ENCODE measurements around the gene TBCD. TPM values are rescaled to one million over a fixed set of nuclear protein-coding genes. Genes with fewer than 3 reads are reported as not detected.
"Not testable (repeated sequence)": the region's sequence is repeated elsewhere in the genome, so short reads cannot be mapped to it uniquely, and the experiment has no call there.

The TBCD gene
- total RNA-seq, 2 experiments from 2014 or later, result 74.5 to 76.9 TPM

DNA sequence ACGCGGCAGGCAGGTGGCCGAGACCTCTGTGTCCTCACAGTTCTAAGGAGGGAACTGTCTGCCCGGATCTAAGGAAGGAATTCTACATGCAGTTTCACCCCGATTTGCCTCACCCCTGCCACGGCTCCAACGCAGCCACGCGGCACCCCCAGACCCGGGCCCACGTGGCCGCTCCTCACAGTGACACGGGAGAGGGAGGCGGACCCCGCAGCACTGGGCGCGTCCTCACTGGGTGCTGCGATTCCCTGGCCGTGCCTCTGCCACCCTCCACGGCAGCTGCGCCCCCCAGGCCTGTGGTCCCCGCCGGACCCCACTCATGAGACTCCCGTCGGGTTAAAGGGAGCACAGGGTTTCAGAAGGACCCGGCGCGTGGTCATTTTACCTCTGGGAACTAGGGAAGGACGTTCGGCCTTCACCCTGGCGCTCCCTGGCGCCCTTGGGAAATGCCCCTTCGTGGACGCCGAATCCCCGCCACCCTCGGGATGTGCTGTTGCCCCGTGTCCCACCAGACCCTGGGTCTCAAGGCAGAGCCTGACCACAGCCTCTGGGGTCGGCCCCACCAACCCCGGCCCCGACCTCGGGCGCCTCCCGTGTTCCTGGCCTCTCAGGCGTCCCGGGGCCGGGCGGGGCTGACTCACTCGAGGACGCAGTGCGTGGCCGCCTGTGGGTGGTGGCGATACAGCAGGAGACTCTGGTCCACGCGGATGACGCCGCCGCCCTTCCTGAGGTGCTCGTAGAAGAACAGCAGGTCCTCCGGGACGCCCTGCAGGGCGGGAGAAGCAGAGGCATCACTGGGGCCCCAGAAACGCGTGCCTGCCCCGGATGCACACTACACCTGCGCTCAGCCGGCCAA, 208.8 kb downstream of the TBCD start:
- DNase-seq, result no peak
- H3K4me3 Mint-ChIP-seq, result no peak overlapping the region
- peaks cover 3% of the 10 kb centered on the region for H3K4me1 Mint-ChIP-seq
- H3K36me3 Mint-ChIP-seq, result peaks cover 9% of the 10 kb centered on the region
- H3K27me3 Mint-ChIP-seq, result no peaks in the 10 kb centered on the region
- no peak overlapping the region for H3K27ac Mint-ChIP-seq
- H3K9me3 Mint-ChIP-seq, result no peaks in the 10 kb centered on the region

DNA sequence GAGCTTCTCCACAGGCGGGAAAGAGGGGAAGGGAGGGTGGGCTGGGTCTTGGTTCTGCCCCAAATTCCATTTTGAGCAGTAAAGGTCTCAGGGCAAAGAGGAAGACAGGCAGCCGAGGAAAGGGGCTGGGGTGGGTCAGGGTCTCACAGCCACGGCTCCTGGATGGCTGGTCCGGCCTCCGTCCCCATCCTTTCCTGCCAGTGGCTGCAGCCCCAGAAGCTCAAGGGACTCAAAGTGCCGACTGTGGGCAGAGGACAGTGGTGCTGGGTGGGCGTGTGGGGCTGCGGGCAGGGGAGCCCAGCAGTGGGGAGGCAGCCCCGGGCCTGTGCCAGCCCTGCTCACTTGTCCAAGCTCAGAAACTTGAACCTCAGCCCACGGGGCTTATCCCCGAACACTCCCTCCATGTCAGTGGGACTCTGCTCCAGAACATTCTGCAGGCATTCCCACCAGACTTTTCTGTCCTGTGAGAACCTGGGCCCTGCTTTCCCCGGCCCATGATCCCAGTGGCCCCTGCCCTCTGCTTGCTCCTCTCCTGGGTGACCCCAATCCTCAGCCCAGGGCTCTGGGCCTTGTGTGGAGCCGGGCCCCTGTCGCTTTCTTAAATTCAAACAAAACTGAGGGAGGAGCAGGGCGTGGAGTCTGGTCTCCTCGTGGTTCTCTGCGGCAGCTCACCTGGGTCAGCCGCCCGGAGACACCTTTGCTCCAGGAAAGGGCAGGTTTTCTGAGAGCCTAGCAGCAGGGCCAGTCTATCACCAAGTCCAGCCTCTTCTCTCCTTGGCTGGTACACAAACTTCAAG, 209.7 kb downstream of the TBCD start:
- Mint-ChIP-seq H3K27ac (no peak overlapping the region), H3K27me3 (no peaks in the 10 kb centered on the region), H3K36me3 (peaks cover 5% of the 10 kb centered on the region), H3K9me3 (no peaks in the 10 kb centered on the region), H3K4me1 (peaks cover 3% of the 10 kb centered on the region), H3K4me3 (no peak overlapping the region)
- DNase-seq, result no peak

DNA sequence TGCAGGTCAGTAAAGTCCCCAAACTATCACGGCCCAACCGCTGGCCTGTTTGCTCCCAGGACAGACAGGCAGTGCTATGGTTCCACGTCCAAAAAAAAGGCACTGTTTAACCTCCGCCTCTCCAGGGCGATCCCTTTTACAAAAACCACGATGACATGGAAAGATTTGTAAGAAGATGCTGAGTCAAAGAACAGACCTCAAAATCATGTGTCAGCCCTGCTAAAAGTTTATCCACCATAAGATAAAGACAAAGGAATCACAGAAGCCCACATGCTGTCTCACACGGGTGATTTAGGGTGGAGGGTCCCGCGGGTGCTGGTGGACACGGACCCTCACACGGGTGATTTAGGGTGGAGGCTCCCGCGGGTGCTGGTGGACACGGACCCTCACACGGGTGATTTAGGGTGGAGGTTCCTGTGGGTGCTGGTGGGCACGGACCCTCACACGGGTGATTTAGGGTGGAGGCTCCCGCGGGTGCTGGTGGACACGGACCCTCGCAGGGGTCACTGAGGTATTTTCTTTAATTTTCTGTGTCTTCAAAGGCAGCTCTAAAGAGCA, 210.4 kb downstream of the TBCD start:
- H3K27me3 Mint-ChIP-seq, result no peaks in the 10 kb centered on the region

DNA sequence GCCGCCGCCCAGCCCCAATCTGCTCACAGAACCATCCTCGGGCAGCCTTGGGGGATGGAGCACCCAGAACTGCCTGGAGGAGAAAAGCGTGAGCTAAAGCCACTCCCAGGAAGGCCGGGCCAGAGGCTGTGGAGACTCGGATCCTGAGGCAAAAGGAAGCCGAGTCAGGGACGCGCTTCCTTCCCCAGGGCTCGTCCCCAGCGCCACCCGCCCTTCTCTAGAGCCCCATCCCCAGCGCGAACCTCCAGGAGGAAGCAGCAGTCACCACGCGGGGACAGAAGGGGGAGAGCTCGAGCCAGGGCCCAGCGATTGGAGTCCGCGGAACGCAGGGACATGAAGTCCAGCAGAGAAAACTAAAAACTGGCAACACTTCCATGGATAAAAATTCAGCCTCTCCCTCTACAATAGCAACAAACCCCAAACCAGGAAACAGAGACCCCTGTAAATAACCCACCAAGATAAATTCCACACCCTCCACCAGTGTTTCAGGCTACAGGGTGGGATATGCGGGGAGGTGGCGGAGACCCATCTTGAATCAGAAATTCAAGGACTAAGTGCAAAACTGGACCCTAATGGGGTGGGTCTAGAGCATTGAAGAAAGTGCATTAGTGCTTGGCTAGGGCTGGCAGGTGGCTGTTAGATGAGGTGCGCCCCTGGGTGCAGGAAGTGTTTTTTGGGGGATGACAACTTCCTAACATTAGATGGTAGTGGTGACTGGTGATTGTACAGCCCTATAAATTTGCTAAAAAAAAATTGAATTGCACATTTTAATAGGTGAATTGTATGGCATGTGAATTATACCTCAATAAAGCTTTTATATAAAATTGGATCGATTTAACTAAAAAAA, 211.5 kb downstream of the TBCD start:
- DNase-seq, result peak; percentile 30
- peaks cover 5% of the 10 kb centered on the region for H3K36me3 Mint-ChIP-seq

More for the DNA sequence above, 210.4 kb downstream of the TBCD start:
- DNase-seq, result no peak
- peaks cover 3% of the 10 kb centered on the region for H3K4me1 Mint-ChIP-seq
- peaks cover 5% of the 10 kb centered on the region for H3K36me3 Mint-ChIP-seq
- no peak overlapping the region for H3K4me3 Mint-ChIP-seq
- no peak overlapping the region for H3K27ac Mint-ChIP-seq
- H3K9me3 Mint-ChIP-seq, result no peaks in the 10 kb centered on the region

DNA sequence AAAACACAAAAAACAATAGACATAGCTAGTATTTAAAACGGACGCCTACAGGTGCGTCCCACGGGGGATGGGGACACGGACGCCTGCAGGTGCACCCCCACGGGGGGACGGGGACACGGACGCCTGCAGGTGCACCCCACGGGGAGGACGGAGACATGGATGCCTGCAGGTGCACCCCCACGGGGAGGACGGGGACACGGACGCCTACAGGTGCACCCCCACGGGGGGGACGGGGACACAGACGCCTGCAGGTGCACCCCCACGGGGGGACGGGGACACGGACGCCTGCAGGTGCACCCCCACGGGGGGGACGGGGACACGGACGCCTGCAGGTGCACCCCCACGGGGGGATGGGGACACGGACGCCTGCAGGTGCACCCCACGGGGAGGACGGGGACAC, 212.6 kb downstream of the TBCD start:
- not testable (repeated sequence) for DNase-seq, H3K4me1 Mint-ChIP-seq, H3K9me3 Mint-ChIP-seq, H3K27me3 Mint-ChIP-seq, H3K36me3 Mint-ChIP-seq, H3K4me3 Mint-ChIP-seq, H3K27ac Mint-ChIP-seq

More for the DNA sequence above, 211.5 kb downstream of the TBCD start:
- H3K4me1 Mint-ChIP-seq, result peaks cover 3% of the 10 kb centered on the region
- no peaks in the 10 kb centered on the region for H3K27me3 Mint-ChIP-seq
- no peaks in the 10 kb centered on the region for H3K9me3 Mint-ChIP-seq
- no peak overlapping the region for H3K27ac Mint-ChIP-seq
- H3K4me3 Mint-ChIP-seq, result no peak overlapping the region

DNA sequence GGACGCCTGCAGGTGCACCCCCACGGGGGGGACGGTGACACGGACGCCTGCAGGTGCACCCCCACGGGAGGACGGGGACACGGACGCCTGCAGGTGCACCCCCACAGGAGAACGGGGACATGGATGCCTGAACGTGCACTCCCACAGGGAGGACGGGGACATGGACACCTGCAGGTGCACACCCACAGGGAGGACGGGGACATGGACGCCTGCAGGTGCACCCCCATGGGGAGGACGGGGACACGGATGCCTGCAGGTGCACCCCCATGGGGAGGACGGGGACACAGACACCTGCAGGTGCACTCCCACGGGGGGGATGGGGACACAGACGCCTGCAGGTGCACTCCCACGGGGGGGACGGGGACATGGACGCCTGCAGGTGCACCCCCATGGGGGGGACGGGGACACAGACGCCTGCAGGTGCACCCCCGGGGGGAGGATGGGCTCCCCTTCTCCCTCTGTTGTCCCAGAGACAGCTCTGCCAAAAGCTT, 213.0 kb downstream of the TBCD start:
- no peak for DNase-seq
- Mint-ChIP-seq H3K36me3 (no peaks in the 10 kb centered on the region), H3K4me3 (no peak overlapping the region), H3K27me3 (no peaks in the 10 kb centered on the region), H3K4me1 (peaks cover 3% of the 10 kb centered on the region), H3K27ac (no peak overlapping the region), H3K9me3 (no peaks in the 10 kb centered on the region)

DNA sequence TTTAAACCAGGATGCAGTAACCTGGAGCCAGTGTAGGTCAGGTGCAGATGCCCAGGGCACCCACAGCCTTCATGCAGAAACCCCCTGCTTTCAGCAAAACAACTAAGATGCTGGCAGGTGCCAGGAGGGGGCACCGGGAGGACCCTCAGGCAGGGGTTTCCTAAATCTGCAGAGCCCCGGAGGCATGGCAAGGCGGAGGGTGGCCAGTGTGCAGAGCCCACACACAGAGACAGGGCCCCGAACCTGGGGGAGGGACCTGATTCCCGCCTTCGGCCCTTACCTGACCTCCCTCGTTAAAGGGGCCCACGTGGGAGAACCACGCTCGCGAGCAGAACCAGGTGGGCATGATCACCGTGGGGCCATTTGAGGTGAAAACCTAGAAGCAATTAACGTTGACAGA, 213.5 kb downstream of the TBCD start:
- Mint-ChIP-seq H3K36me3 (no peaks in the 10 kb centered on the region), H3K4me1 (peaks cover 3% of the 10 kb centered on the region), H3K9me3 (no peaks in the 10 kb centered on the region), H3K27ac (no peak overlapping the region), H3K4me3 (no peak overlapping the region), H3K27me3 (no peaks in the 10 kb centered on the region)
- no peak for DNase-seq

DNA sequence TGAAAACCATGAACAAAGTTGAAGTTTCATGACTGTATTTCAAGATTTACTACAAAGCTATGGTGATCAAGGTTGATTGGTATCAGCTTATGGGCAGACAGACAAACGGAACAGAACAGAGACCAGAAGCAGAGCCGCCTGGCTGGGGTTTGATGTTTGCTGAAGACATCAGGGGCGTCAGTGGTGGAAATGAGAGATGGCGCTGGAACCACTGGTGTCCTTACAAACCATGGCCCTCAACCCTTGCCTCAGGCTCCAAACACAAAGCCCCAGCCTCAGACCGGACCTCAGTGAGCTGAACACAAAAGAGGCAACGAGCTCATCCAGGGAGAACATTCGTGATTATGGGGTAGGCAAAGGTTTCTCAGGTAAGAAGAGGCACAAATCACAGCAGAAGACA, 214.6 kb downstream of the TBCD start:
- no peaks in the 10 kb centered on the region for H3K9me3 Mint-ChIP-seq
- peaks cover 3% of the 10 kb centered on the region for H3K4me1 Mint-ChIP-seq
- H3K36me3 Mint-ChIP-seq, result peaks cover 3% of the 10 kb centered on the region
- H3K4me3 Mint-ChIP-seq, result no peak overlapping the region
- no peak for DNase-seq
- H3K27me3 Mint-ChIP-seq, result no peaks in the 10 kb centered on the region
- H3K27ac Mint-ChIP-seq, result no peak overlapping the region

DNA sequence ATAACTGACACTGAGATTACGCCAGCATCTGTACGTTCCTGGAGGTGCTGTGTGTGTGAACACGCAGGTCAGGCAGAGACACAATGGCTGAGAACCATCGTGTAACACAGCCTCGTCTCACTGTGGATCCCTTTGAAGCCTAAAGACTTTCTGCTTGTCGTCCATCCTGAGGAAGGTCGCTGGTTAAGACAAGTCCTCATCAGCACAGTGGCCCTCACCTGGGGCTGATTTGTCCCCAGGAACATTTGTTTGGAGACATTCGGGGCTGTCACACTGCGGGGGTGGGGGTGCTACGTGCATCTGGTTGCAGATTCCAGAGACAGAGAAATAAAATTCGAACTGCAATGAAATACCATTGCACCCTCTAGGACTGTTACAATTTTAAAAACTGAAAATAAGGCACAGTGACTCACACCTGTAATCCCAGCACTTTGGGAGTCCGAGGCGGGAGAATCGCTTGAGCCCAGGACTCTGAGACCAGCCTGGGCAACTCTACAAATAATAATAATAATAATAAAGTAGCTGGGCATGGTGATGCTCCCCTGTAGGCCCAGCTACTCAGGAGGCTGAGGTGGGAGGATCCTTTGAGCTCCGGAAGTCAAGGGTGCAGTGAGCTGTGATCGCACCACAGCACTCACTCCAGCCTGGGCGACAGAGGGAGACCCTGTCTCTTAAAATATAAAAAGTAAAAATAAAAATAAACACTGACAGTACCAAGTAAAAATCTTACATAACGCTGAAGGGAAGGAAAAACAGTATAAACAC, 215.6 kb downstream of the TBCD start:
- H3K27me3 Mint-ChIP-seq, result no peaks in the 10 kb centered on the region
- no peak overlapping the region for H3K27ac Mint-ChIP-seq
- H3K4me1 Mint-ChIP-seq, result peaks cover 3% of the 10 kb centered on the region
- no peaks in the 10 kb centered on the region for H3K9me3 Mint-ChIP-seq
- no peak for DNase-seq
- peaks cover 3% of the 10 kb centered on the region for H3K36me3 Mint-ChIP-seq
- no peak overlapping the region for H3K4me3 Mint-ChIP-seq

DNA sequence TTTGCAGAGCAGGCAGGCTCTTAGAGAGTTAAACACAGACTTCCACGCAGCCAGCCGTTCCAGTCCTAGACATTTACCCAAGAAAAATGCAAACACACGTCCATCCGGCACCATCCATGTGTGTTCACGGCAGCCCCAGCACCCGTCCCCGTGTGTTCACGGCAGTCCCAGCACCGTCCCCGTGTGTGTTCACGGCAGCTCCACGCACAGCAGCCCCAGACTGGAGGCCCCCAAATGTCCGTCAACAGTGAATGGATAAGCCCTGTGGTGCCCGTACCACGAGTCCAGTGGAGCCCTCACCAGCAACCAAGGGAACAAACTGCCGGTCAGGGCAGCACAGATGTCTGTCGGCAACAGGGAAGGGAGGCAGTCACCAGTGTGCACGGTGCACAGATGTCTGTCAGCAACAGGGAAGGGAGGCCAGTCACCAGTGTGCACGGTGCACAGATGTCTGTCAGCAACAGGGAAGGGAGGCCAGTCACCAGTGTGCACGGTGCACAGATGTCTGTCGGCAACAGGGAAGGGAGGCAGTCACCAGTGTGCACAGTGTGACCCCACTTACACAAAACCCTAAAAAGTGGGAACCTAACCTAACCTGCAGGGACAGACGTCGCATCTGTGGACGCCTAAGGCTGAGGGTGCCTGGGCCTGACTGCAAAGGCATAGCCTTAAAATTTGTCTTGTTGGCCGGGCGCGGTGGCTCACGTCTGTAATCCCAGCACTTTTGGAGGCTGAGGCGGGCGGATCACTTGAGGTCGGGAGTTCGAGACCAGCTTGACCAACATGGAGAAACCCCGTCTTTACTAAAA, 216.4 kb downstream of the TBCD start:
- not testable (repeated sequence) for H3K36me3 Mint-ChIP-seq, H3K9me3 Mint-ChIP-seq, H3K27ac Mint-ChIP-seq, DNase-seq, H3K27me3 Mint-ChIP-seq, H3K4me1 Mint-ChIP-seq, H3K4me3 Mint-ChIP-seq

DNA sequence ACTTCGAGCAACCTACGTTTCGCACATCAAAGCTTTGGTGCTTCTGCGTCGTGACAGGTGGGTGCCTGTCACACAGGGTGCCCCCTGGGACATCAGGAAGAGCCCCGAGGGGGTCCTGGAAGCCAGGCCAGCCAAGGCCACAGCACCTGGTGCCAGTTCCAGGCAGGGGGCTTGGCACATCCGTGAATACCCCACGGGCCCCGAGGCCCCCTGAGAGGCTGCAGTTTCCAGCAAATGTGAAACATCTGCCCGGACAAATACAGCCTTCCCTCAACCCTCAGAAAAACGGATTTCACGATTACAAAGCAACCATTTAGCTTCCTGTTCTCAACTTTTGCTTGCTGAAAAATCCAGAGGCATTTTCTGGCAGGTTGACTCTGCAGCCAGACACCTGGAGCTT, 218.2 kb downstream of the TBCD start:
- no peak overlapping the region for H3K4me3 Mint-ChIP-seq
- no peaks in the 10 kb centered on the region for H3K4me1 Mint-ChIP-seq
- no peak overlapping the region for H3K27ac Mint-ChIP-seq
- H3K36me3 Mint-ChIP-seq, result peaks cover 3% of the 10 kb centered on the region
- no peak for DNase-seq
- H3K9me3 Mint-ChIP-seq, result no peaks in the 10 kb centered on the region
- no peaks in the 10 kb centered on the region for H3K27me3 Mint-ChIP-seq

DNA sequence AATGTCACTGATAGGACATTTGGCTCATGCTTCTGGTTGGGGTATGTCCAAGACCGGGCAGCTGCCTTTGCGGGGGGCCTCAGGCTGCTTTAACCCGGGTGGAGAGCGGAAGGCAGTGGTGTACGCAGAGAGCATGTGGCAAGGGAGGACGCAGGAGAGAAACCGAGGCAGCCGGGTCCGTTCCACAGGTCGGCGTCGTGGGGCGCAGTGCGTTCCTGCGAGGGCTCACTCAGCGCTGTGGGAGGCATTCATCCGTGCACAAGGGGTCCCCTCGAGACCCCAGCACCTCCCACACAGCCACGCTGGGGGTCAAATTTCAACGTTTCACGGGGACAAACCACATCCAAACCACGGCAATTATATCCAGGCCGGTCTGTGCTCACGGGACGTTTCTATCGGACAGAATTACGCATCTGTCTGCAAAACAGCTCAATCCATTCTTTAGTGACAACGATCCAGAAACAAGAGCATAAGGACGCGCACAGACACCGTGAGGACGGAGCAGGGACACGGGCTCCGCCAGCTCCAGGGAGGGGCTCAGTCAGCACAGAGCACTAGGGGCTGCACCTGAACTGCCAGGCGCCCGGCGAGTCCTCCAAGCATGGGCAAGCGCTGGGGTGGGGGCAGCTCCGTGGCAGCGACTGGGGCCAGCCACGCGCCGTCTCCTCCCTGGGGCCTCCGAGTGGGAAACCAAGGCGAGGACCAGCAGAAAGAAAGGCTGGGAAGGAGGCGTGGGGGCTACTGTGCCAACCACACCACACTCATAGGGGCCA, 219.1 kb downstream of the TBCD start:
- H3K4me3 Mint-ChIP-seq, result no peak overlapping the region
- no peaks in the 10 kb centered on the region for H3K27me3 Mint-ChIP-seq
- no peak overlapping the region for H3K27ac Mint-ChIP-seq
- H3K9me3 Mint-ChIP-seq, result no peaks in the 10 kb centered on the region
- peaks cover 3% of the 10 kb centered on the region for H3K36me3 Mint-ChIP-seq
- DNase-seq, result no peak
- H3K4me1 Mint-ChIP-seq, result no peaks in the 10 kb centered on the region

DNA sequence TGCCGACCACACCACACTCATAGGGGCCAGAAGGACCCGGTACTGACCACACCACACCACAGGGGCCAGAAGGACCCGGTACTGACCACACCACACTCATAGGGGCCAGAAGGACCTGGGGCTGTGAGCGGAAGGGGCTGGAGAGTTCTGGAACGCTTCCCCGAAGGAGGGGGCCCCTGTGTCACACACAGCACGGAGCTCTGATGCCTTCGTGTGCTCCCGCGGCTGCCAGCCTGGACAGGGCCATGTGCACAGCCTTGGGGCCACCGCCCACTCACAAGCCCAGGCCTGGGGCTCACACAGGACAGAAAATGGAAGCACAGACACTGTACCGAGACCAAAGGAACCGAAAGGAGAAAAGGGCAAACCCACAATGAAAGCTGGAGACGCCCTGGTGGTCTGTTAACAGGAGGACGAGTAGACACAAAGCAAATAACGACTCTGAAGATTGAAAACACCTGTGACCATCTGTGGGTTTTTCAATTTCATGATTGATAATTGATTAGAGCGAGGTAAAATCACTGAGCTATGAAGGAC, 221.0 kb downstream of the TBCD start:
- Mint-ChIP-seq H3K27me3 (no peaks in the 10 kb centered on the region), H3K36me3 (peaks cover 3% of the 10 kb centered on the region), H3K9me3 (no peaks in the 10 kb centered on the region), H3K4me1 (no peaks in the 10 kb centered on the region), H3K4me3 (no peak overlapping the region), H3K27ac (no peak overlapping the region)
- DNase-seq, result no peak

All from activated naive CD8-positive, alpha-beta T cell treated with anti-CD3 and anti-CD28 coated beads for 36 hours (primary cell).